Heart right ventricle (tissue), 16 donors: Measurements from ENCODE around the gene SAPCD2. TPM values are rescaled to one million over a fixed set of nuclear protein-coding genes. Genes with fewer than 3 reads are reported as not detected.

Experiments used
- ATAC-seq, 8 donors: fragments of 200-7000 bp; cut with Tn5 transposase; one replicate each; pipeline ENCODE4 v1.9.1; 2020; ENCODE audit warnings: mild to moderate bottlenecking in 8 of 8, moderate library complexity in 8 of 8, moderate number of reproducible peaks in 1 of 8
- DNase-seq, 2 donors: peaks; one replicate each; pipeline ENCODE4 v3.0.0-alpha.2; 2020
- H3K27ac ChIP-seq, 10 donors: fragments of 200-600 bp; sonication (generic) in 2 of 10; one replicate each; pipeline versions ENCODE4 v1.5.0 to v1.8.0; 2020 to 2022; ENCODE audit warnings: mild to moderate bottlenecking in 3 of 10
- H3K27me3 ChIP-seq, 7 donors: fragments of 200-600 bp; one replicate each; pipeline ENCODE4 v1.8.0; 2021 to 2022; ENCODE audit warnings: mild to moderate bottlenecking in 2 of 7
- H3K36me3 ChIP-seq, 9 donors: fragments of 200-600 bp; sonication (generic) in 1 of 9; one replicate each; pipeline versions ENCODE4 v1.5.0 to v1.8.0; 2020 to 2022; ENCODE audit warnings: mild to moderate bottlenecking in 2 of 9
- H3K4me1 ChIP-seq, 9 donors: fragments of 200-600 bp; sonication (generic) in 1 of 9; one replicate each; pipeline versions ENCODE4 v1.5.0 to v1.8.0; 2020 to 2022; ENCODE audit warnings: mild to moderate bottlenecking in 4 of 9
- H3K4me3 ChIP-seq, 10 donors: fragments of 200-600 bp; sonication (generic) in 2 of 10; one replicate each; pipeline versions ENCODE4 v1.5.0 to v1.8.0; 2020 to 2022; ENCODE audit warnings: mild to moderate bottlenecking in 7 of 10, moderate library complexity in 2 of 10
- H3K9me3 ChIP-seq, 11 donors: fragments of 200-600 bp in 10 of 11; sonication (generic) in 2 of 11; one replicate each; pipeline versions ENCODE4 v1.5.0 to v1.8.0; 2013 to 2022; ENCODE audit warnings: mild to moderate bottlenecking in 2 of 11, control low read depth in 1 of 11, moderate library complexity in 1 of 11
- WGBS, 2 donors: extraction: QIAGEN DNeasy Blood & Tissue Kit; methylation state at CpG; one replicate each; pipeline ENCODE4 v1.1.7; 2013; ENCODE audit warnings: inconsistent platforms in 1 of 2; 5-methylcytosine and 5-hydroxymethylcytosine counted together
- intact Hi-C, 10 donors: fragments of 100-400 bp; cut with DNase I; formaldehyde crosslinking; loops; one replicate each; pipeline versions ENCODE4 v1.11.1 to v1.14.2; 2022
- polyA plus RNA-seq, 2 donors: library from polyadenylated mRNA; stranded (reverse); fragments of 200-250 nt; gene quantifications; one replicate each; pipeline ENCODE4 v1.2.3, GENCODE V29; 2013
- total RNA-seq, 10 donors: library from RNA; stranded (reverse); fragmentation: NEBNext Ultra II Directional in 3 of 10; extraction: Animal tissue kit (Norgen Biotek cat#: 25700) in 3 of 10; gene quantifications; one replicate each; pipeline versions ENCODE4 v1.2.1 to v1.2.4, GENCODE V29; 2021 to 2023
- TF ChIP-seq, protein P1 (sequence below), 9 donors: fragments of 200-600 bp; sonication (generic) in 2 of 9; IDR thresholded peaks; one replicate each; pipeline versions ENCODE4 v1.5.0 to v1.8.0; 2021 to 2022; ENCODE audit warnings: antibody characterized with exemption in 9 of 9, mild to moderate bottlenecking in 5 of 9, moderate library complexity in 1 of 9
- donor health status: Arrhythmogenic right ventricular cardiomyopathy.
- donor health status: ischemic (EF 13 %, LVEDD 7.1; RV severe dilation, severe dysfunction).
- donor health status: healthy with polysubstance abuse.
- donor health status: DM: no; HTN: yes; CAD: no.
- donor health status: DM: no; HTN: no; CAD: no.
- donor health status: ischemic (EF 25% LVEDD 6.9; RV normal size, moderate dysfunction).
- donor health status: ischemic (EF 25% LVEDD 5.7; RV mildly dilated, moderate dysfunction).
- donor health status: healthy.
- donor health status: DM: yes; HTN: yes; CAD: no.
- donor health status: Ischemic cardiomyopathy.
- donor health status: ischemic (EF 35%, LVEDD 5.7; RV mildly dilated, moderate dysfunction).
- donor health status: nonischemic (EF 11% LVEDD 7.7; RV severe dilation, severe dysfunction).
- donor health status: DM: yes; HTN: yes; CAD: no.
- donor health status: PGD.
- donor health status: ischemic (EF 29% LVEDD 5.4; RV normal size, mild dysfunction).
- donor health status: nonischemic (EF 23%, LVEDD 6.1; RV moderate dilation, normal function).

SAPCD2 gene
- total and polyA plus RNA-seq, 12 donors = 0.06 to 1.1 (median 0.13) TPM; not detected in 1

DNA sequence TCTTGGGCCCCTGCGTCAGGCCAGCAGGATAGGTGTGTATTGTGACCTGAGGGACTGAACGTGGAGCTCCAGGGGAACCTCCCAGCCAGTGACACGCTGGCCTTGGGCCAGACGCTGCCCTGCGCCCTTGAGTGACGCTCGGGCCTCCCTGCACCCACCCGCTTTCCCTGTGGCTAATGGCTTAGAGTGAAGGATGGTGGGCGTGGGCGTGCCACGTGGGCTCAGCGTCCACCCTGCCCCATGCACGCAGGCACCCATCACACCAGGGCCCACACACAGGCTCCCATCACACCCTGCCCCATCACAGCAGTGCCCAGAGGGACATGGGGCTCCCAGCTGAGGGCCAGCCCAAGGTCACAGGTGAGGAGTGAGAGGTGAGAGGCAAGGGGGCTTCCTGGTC is 33.3 kb downstream of the SAPCD2 start:
- no peaks in the 10 kb centered on the region for H3K27me3 ChIP-seq
- H3K4me3 ChIP-seq = no peak overlapping the region
- peaks cover 4 to 48% (median 20%) of the 10 kb centered on the region in 9 donors for H3K36me3 ChIP-seq
- H3K27ac ChIP-seq = no peak overlapping the region
- ATAC-seq (no peak), DNase-seq (no peak)
- no peaks in the 10 kb centered on the region for H3K9me3 ChIP-seq
- TF ChIP-seq, protein P1, sequence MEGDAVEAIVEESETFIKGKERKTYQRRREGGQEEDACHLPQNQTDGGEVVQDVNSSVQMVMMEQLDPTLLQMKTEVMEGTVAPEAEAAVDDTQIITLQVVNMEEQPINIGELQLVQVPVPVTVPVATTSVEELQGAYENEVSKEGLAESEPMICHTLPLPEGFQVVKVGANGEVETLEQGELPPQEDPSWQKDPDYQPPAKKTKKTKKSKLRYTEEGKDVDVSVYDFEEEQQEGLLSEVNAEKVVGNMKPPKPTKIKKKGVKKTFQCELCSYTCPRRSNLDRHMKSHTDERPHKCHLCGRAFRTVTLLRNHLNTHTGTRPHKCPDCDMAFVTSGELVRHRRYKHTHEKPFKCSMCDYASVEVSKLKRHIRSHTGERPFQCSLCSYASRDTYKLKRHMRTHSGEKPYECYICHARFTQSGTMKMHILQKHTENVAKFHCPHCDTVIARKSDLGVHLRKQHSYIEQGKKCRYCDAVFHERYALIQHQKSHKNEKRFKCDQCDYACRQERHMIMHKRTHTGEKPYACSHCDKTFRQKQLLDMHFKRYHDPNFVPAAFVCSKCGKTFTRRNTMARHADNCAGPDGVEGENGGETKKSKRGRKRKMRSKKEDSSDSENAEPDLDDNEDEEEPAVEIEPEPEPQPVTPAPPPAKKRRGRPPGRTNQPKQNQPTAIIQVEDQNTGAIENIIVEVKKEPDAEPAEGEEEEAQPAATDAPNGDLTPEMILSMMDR (IDR thresholded peaks at IDR 0.05) = no peak
- 79 to 87% methylated on average over 13 of the region's 13 CpGs for WGBS, 2 donors
- peaks cover 7 to 29% (median 24%) of the 10 kb centered on the region in 9 donors for H3K4me1 ChIP-seq
- intact Hi-C loops = loop anchor here in 4 of 10 donors (2.0 to 5.0 kb wide), 3 partner anchors 90 to 250 kb away; partner anchors contain the start of gene C8G (in 2 of the 4)

DNA sequence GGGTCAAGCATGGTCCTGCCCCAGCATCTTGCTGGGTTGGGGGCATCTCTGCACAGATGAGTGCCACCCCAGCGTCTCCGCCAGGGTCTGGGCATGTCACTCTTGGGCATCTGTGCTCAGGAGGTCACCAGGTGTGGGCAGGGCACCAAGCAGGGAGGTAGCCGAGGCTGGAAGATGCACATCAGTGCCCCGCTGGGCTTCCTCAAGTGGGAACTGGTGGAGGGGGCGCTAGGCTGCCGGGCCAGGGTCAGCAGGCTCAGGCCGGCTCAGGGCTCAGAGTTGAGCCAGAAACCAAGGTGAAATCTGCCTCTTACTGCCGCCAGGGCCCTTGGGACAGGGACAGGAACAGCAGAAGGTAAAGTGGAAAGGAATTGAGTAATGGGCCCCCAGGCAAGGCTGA is 34.4 kb downstream of the SAPCD2 start:
- Histone ChIP-seq H3K9me3 (no peaks in the 10 kb centered on the region), H3K4me3 (no peak overlapping the region), H3K4me1 (peaks cover 6 to 36% (median 13%) of the 10 kb centered on the region in 9 donors), H3K27ac (no peak overlapping the region), H3K36me3 (peaks cover 4 to 38% (median 20%) of the 10 kb centered on the region in 9 donors), H3K27me3 (no peaks in the 10 kb centered on the region)
- intact Hi-C loops = loop anchor here in 9 of 10 donors (1.0 to 5.0 kb wide), 7 partner anchors 87 to 251 kb away; partner anchors contain the start of gene C8G (in 2 of the 9)
- 76 to 80% methylated on average over 8 of the region's 8 CpGs for WGBS, 2 donors
- peak in 2 of 8 donors; percentile 1 to 5 for ATAC-seq
- DNase-seq = no peak
- TF ChIP-seq, protein P1 (IDR thresholded peaks at IDR 0.05) = no peak

DNA sequence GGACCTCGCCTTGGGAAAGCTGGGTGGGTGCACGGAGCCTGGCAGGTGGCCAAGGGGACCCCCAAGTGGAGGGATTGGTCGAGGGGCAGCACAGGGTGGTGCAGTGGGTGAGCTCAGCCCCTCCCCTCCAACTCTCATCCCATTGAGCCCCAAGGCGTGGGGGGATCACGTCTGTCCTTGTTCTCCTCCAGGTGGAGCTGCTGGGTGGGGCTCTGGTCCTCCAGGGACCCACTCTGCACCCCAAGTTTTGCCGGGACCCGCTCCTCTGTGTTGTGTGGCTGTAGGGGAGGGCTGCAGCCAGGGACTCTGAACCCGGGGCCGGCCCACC is 34.9 kb downstream of the SAPCD2 start:
- H3K36me3 ChIP-seq = peaks cover 0 to 34% (median 16%) of the 10 kb centered on the region in 9 donors
- 26 to 27% methylated on average over 9 of the region's 9 CpGs for WGBS, 2 donors
- peaks cover 6 to 40% (median 11%) of the 10 kb centered on the region in 9 donors for H3K4me1 ChIP-seq
- TF ChIP-seq, protein P1 (IDR thresholded peaks at IDR 0.05) = peak in 4 of 9 donors; percentile 20 to 45 (median 26)
- ATAC-seq = peak in 5 of 8 donors; percentile 2 to 34 (median 14)
- intact Hi-C loops = loop anchor here in 9 of 10 donors (1.0 to 5.0 kb wide), 7 partner anchors 87 to 251 kb away; partner anchors contain the start of gene C8G (in 2 of the 9)
- H3K9me3 ChIP-seq = no peaks in the 10 kb centered on the region
- DNase-seq = no peak
- H3K27ac ChIP-seq = peak overlapping the region in 1 of 10 donors; percentile 83
- H3K27me3 ChIP-seq = no peaks in the 10 kb centered on the region
- no peak overlapping the region for H3K4me3 ChIP-seq

DNA sequence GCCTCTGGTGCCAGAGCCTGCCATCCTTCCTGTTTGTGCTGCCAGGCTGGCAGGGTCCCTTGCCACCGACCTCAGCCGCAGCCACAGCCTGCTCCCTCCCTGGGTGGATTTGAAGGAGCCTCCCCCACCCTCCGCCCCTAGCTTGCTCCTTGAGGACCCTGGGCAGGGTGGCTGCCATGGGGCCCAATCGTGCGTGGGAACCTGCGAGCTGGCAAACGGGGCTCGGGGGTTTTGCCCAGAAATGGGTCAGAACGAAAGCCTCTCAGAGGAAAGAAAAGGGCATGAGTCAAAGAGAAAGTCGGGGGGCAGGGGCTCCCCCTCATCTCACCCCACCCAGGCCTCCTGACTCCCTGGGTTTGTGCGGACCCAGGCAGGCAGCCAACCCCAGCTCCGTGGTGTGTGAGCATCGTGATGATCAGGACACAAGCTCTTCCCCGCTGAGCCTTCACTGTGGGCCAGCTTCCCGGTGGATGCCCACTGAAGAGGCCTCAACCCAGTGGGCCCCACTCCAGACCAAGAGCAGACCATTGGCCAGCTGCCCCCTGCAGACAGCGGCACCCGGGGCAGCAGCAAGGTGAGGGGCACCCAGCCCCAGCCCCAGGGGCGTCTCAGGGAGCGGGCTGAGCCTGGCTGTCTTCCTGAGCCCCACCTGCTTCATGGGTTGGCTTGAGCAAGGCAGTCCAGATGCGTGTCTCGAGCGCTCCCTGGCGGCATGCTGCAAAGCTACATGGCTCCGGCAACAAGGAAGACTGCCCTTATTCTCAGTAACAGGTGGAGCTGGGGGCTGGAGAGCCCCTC is 35.4 kb downstream of the SAPCD2 start:
- WGBS, 2 donors = 23 to 27% methylated on average over 24 of the region's 24 CpGs
- intact Hi-C loops = loop anchor here (1.0 to 5.0 kb wide), 7 partner anchors 86 to 250 kb away; partner anchors contain the start of gene C8G (in 4 of the 10)
- peak; percentile 76 to 86 for DNase-seq
- Histone ChIP-seq H3K4me1 (peaks cover 6 to 45% (median 11%) of the 10 kb centered on the region in 9 donors), H3K36me3 (peaks cover 0 to 28% (median 13%) of the 10 kb centered on the region in 9 donors), H3K27ac (peak overlapping the region in 2 of 10 donors; percentile 6 to 83), H3K9me3 (no peaks in the 10 kb centered on the region), H3K27me3 (no peaks in the 10 kb centered on the region), H3K4me3 (peak overlapping the region in 1 of 10 donors; percentile 15)
- peak; percentile 67 to 89 (median 79) for ATAC-seq
- TF ChIP-seq, protein P1 (IDR thresholded peaks at IDR 0.05) = peak; percentile 88 to 95 (median 93)
